HEK293 (cell line): Measurements from ENCODE around the gene RNF145.

Experiments
- CTCF ChIA-PET: fragments of 350-600 bp; formaldehyde crosslinking; extraction: SDS; loops from one replicate; lab custom pipeline; 2021; ENCODE audit warnings: antibody characterized with exemption; lab: Yijun Ruan, JAX
- POLR2A ChIA-PET: fragments of 300-600 bp; formaldehyde crosslinking; extraction: SDS; loops from one replicate; lab custom pipeline; 2020; ENCODE audit warnings: antibody characterized with exemption, inconsistent platforms; lab: Yijun Ruan, JAX
- H3K27ac ChIP-seq: fragments of 200-500 bp; sonication (Bioruptor generic); 2 replicates; pipeline ENCODE4 v1.5.1; 2014; ENCODE audit warnings: low read depth, low read length, control low read depth, inconsistent platforms; ENCODE audit errors: extremely low read depth
- H3K36me3 ChIP-seq, 2 experiments: fragments of 200-500 bp in 1 of 2; sonication (Bioruptor generic) in 1 of 2; 1 replicate in 1 of 2; 2 replicates in 1 of 2; pipeline ENCODE4 v1.5.1; 2014 to 2017; ENCODE audit warnings: inconsistent platforms in 2 of 2, low read length in 2 of 2; ENCODE audit not compliant: control insufficient read depth in 2 of 2, insufficient read depth in 1 of 2
- H3K4me1 ChIP-seq: fragments of 200-500 bp; sonication (Bioruptor generic); 2 replicates; pipeline ENCODE4 v1.5.1; 2014; ENCODE audit warnings: mild to moderate bottlenecking, low read length, inconsistent platforms; ENCODE audit not compliant: control insufficient read depth, insufficient read depth
- H3K4me3 ChIP-seq: 2 replicates; pipeline ENCODE4 v1.5.1; 2011; ENCODE audit warnings: low read depth, mild to moderate bottlenecking, control low read depth, low read length, moderate library complexity
- H3K9me3 ChIP-seq: fragments of 200-500 bp; sonication (Bioruptor generic); 2 replicates; pipeline ENCODE4 v1.5.1; 2014; ENCODE audit warnings: low read depth, low read length, inconsistent platforms; ENCODE audit not compliant: control insufficient read depth, insufficient read depth
- GFI1B ChIP-seq: fragments of 450-650 bp; formaldehyde crosslinking; IDR thresholded peaks from 2 replicates; pipeline ENCODE4 v1.5.1; 2016; ENCODE audit warnings: missing biosample characterization, missing genetic modification characterization
- GLIS2 ChIP-seq: fragments of 450-650 bp; formaldehyde crosslinking; IDR thresholded peaks from 2 replicates; pipeline ENCODE4 v1.5.1; 2016; ENCODE audit warnings: missing biosample characterization, missing genetic modification characterization
- PRDM1 ChIP-seq: fragments of 450-650 bp; formaldehyde crosslinking; IDR thresholded peaks from 2 replicates; pipeline ENCODE4; 2016; ENCODE audit warnings: missing biosample characterization, missing genetic modification characterization
- RBAK ChIP-seq: fragments of 450-650 bp; formaldehyde crosslinking; IDR thresholded peaks from 2 replicates; pipeline ENCODE4 v1.5.1; 2016; ENCODE audit warnings: missing biosample characterization, missing genetic modification characterization
- SCRT2 ChIP-seq: fragments of 450-650 bp; formaldehyde crosslinking; IDR thresholded peaks from 2 replicates; pipeline ENCODE4 v1.5.1; 2016; ENCODE audit warnings: missing biosample characterization, missing genetic modification characterization
- TRIM28 ChIP-seq: IDR thresholded peaks from 2 replicates; pipeline ENCODE4 v1.6.1; 2011; ENCODE audit warnings: low read length, control low read depth, borderline replicate concordance
- ZBTB17 ChIP-seq: fragments of 450-650 bp; formaldehyde crosslinking; IDR thresholded peaks from 2 replicates; pipeline ENCODE4 v1.5.1; 2016; ENCODE audit warnings: missing biosample characterization, missing genetic modification characterization
- ZIC2 ChIP-seq: fragments of 450-650 bp; formaldehyde crosslinking; IDR thresholded peaks from 2 replicates; pipeline ENCODE4 v1.5.1; 2016; ENCODE audit warnings: missing biosample characterization, missing genetic modification characterization
- ZNF121 ChIP-seq: fragments of 450-650 bp; formaldehyde crosslinking; IDR thresholded peaks from 2 replicates; pipeline ENCODE4 v1.5.1; 2016; ENCODE audit warnings: missing biosample characterization, missing genetic modification characterization
- ZNF140 ChIP-seq: fragments of 450-650 bp; formaldehyde crosslinking; IDR thresholded peaks from 2 replicates; pipeline ENCODE4 v1.5.1; 2016; ENCODE audit warnings: missing biosample characterization, missing genetic modification characterization
- ZNF184 ChIP-seq: fragments of 450-650 bp; IDR thresholded peaks from 2 replicates; pipeline ENCODE4 v1.5.1; 2018; ENCODE audit warnings: missing biosample characterization, mild to moderate bottlenecking, missing genetic modification characterization
- ZNF202 ChIP-seq: fragments of 450-650 bp; formaldehyde crosslinking; IDR thresholded peaks from 2 replicates; pipeline ENCODE4 v1.5.1; 2016; ENCODE audit warnings: missing biosample characterization, missing genetic modification characterization, borderline replicate concordance
- ZNF214 ChIP-seq: fragments of 450-650 bp; formaldehyde crosslinking; IDR thresholded peaks from 2 replicates; pipeline ENCODE4 v1.5.1; 2017; ENCODE audit warnings: missing biosample characterization, mild to moderate bottlenecking, missing genetic modification characterization, borderline replicate concordance
- ZNF24 ChIP-seq: fragments of 450-650 bp; formaldehyde crosslinking; IDR thresholded peaks from 2 replicates; pipeline ENCODE4 v1.5.1; 2016; ENCODE audit warnings: missing biosample characterization, missing genetic modification characterization
- ZNF274 ChIP-seq, 2 experiments: fragments of 200-500 bp in 1 of 2; fragments of 450-650 bp in 1 of 2; sonication (Bioruptor generic) in 1 of 2; formaldehyde crosslinking in 1 of 2; IDR thresholded peaks; 2 replicates each; pipeline versions ENCODE4 v1.5.1 to v1.6.1; 2014 to 2016; ENCODE audit warnings: borderline replicate concordance in 1 of 2, inconsistent platforms in 1 of 2, low read length in 1 of 2, missing biosample characterization in 1 of 2, missing genetic modification characterization in 1 of 2
- ZNF324 ChIP-seq: fragments of 450-650 bp; formaldehyde crosslinking; IDR thresholded peaks from 2 replicates; pipeline ENCODE4 v1.5.1; 2016; ENCODE audit warnings: missing biosample characterization, missing genetic modification characterization
- ZNF354C ChIP-seq: fragments of 450-650 bp; formaldehyde crosslinking; IDR thresholded peaks from 2 replicates; pipeline ENCODE4 v1.5.1; 2016; ENCODE audit warnings: missing biosample characterization, missing genetic modification characterization, low read depth, borderline replicate concordance
- ZNF366 ChIP-seq: fragments of 450-650 bp; formaldehyde crosslinking; conservative IDR thresholded peaks from 2 replicates; pipeline ENCODE4 v1.5.1; 2016; ENCODE audit warnings: missing biosample characterization, missing genetic modification characterization
- ZNF394 ChIP-seq: fragments of 450-650 bp; formaldehyde crosslinking; IDR thresholded peaks from 2 replicates; pipeline ENCODE4 v1.5.1; 2016; ENCODE audit warnings: missing biosample characterization, missing genetic modification characterization, mild to moderate bottlenecking, moderate library complexity, borderline replicate concordance
- ZNF426 ChIP-seq: fragments of 450-650 bp; formaldehyde crosslinking; IDR thresholded peaks from 2 replicates; pipeline ENCODE4 v1.5.1; 2017; ENCODE audit warnings: missing biosample characterization, missing genetic modification characterization, mild to moderate bottlenecking, inconsistent platforms, moderate library complexity
- ZNF510 ChIP-seq: fragments of 450-650 bp; formaldehyde crosslinking; IDR thresholded peaks from 2 replicates; pipeline ENCODE4 v1.5.1; 2018; ENCODE audit warnings: mild to moderate bottlenecking, missing genetic modification characterization, missing biosample characterization; ENCODE audit not compliant: insufficient replicate concordance
- ZNF513 ChIP-seq: fragments of 450-650 bp; IDR thresholded peaks from 2 replicates; pipeline ENCODE4 v1.5.1; 2018; ENCODE audit warnings: missing biosample characterization, missing genetic modification characterization
- ZNF571 ChIP-seq: fragments of 450-650 bp; formaldehyde crosslinking; IDR thresholded peaks from 2 replicates; pipeline ENCODE4 v1.5.0; 2017; ENCODE audit warnings: missing biosample characterization, missing genetic modification characterization
- ZNF580 ChIP-seq: fragments of 450-650 bp; formaldehyde crosslinking; IDR thresholded peaks from 2 replicates; pipeline ENCODE4 v1.5.1; 2016; ENCODE audit warnings: missing biosample characterization, missing genetic modification characterization
- ZNF600 ChIP-seq: fragments of 450-650 bp; formaldehyde crosslinking; IDR thresholded peaks from 2 replicates; pipeline ENCODE4 v1.5.1; 2016; ENCODE audit warnings: missing biosample characterization, missing genetic modification characterization
- ZNF621 ChIP-seq: fragments of 450-650 bp; formaldehyde crosslinking; IDR thresholded peaks from 2 replicates; pipeline ENCODE4 v1.5.1; 2017; ENCODE audit warnings: missing biosample characterization, missing genetic modification characterization
- ZNF654 ChIP-seq: fragments of 450-650 bp; formaldehyde crosslinking; IDR thresholded peaks from 2 replicates; pipeline ENCODE4 v1.5.1; 2016; ENCODE audit warnings: low read depth, missing biosample characterization, missing genetic modification characterization
- ZNF660 ChIP-seq: fragments of 450-650 bp; IDR thresholded peaks from 2 replicates; pipeline ENCODE4 v1.5.1; 2018; ENCODE audit warnings: missing biosample characterization, mild to moderate bottlenecking, missing genetic modification characterization
- ZNF692 ChIP-seq: fragments of 450-650 bp; formaldehyde crosslinking; IDR thresholded peaks from 2 replicates; pipeline ENCODE4 v1.5.1; 2016; ENCODE audit warnings: missing biosample characterization, missing genetic modification characterization
- ZNF777 ChIP-seq: fragments of 450-650 bp; formaldehyde crosslinking; IDR thresholded peaks from 2 replicates; pipeline ENCODE4 v1.5.1; 2017; ENCODE audit warnings: missing biosample characterization, missing genetic modification characterization, borderline replicate concordance
- ZNF792 ChIP-seq: fragments of 450-650 bp; formaldehyde crosslinking; IDR thresholded peaks from 2 replicates; pipeline ENCODE4 v1.5.1; 2016; ENCODE audit warnings: missing biosample characterization, missing genetic modification characterization
- ZNF830 ChIP-seq: fragments of 450-650 bp; IDR thresholded peaks from 2 replicates; pipeline ENCODE4 v1.5.0; 2018; ENCODE audit warnings: missing biosample characterization, missing genetic modification characterization, low read depth, mild to moderate bottlenecking, moderate library complexity
- ZSCAN16 ChIP-seq: fragments of 450-650 bp; formaldehyde crosslinking; IDR thresholded peaks from 2 replicates; pipeline ENCODE4 v1.5.1; 2016; ENCODE audit warnings: missing biosample characterization, missing genetic modification characterization

Gene RNF145

GRCh38 chr5:159157552-159157951, 51.8 kb downstream of the RNF145 start (continued):
- TF ChIP-seq ZNF600 (tag by site-specific recombination) (no peak), ZNF621 (no peak), ZNF324 (tag by site-specific recombination) (no peak)

DNA sequence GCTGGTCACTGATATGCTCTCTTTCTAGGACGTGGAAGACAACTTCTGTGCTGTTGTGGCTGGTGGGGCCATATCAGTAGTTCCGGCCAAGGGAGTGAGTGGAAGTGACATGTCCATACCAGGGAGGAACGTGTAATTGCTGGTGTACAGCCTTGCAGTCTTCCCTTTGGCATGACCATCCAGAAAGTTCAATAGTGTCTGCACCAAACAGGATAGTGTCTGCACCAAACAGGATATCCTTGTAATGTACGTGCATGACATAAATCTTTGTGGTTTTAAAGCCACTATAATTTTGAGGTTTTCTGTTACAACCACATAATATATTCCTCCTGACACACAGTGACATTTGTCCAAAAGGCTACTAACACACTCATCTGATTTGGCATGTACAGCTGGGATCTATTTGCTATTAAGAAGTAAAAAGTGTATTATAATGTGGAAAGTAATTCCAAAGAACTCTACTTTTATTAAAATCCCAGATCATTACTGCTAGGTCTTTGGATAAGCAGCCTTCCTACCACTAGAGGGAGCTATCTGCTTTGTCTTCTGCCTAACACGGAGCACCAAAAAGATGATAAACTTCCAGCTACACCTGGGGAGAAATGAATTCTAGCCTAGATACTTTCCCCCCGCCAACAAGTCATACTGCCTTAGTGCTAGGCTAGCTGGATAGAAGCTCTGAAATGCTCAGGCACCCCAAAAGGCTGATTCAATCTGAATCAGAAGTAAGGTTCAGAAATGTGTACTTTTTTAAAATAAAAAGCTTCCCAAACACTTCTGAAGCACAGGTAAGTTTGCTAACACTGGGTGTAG, 52.7 kb downstream of the RNF145 start:
- no peak overlapping the region for H3K4me3 ChIP-seq
- peaks cover 18 to 51% of the 10 kb centered on the region in 2 experiments for H3K36me3 ChIP-seq
- no peaks in the 10 kb centered on the region for H3K9me3 ChIP-seq
- H3K27ac ChIP-seq: no peak overlapping the region
- POLR2A ChIA-PET: interaction anchor here (0.6 to 1.7 kb wide), 6 partner anchors 30 to 831 kb away, joined by 3 to 9 read pairs (median 4); no protein-coding TSS in a partner anchor
- CTCF ChIA-PET: interaction anchor here (0.6 to 4.8 kb wide), 53 partner anchors 9 to 1215 kb away, joined by 3 to 68 read pairs (median 4); no protein-coding TSS in a partner anchor
- no peaks in the 10 kb centered on the region for H3K4me1 ChIP-seq
- no peak for TF ChIP-seq ZSCAN16
- TF ChIP-seq ZNF184: no peak
- no peak for TF ChIP-seq ZNF202 (tag by site-specific recombination)
- no peak for TF ChIP-seq TRIM28
- TF ChIP-seq ZNF654 (tag by site-specific recombination): peak; percentile 93
- no peak for TF ChIP-seq ZNF830 (tag by site-specific recombination)
- no peak for TF ChIP-seq ZNF121 (tag by site-specific recombination)
- 0 out of 2 replicates have a peak, but pooled peaks have one; percentile 19 for TF ChIP-seq ZNF660 (tag by site-specific recombination)
- no peak for TF ChIP-seq ZNF324 (tag by site-specific recombination)
- TF ChIP-seq SCRT2 (tag by site-specific recombination): no peak
- TF ChIP-seq GLIS2 (tag by site-specific recombination): no peak
- no peak for TF ChIP-seq ZNF777 (tag by site-specific recombination)
- no peak for TF ChIP-seq GFI1B (tag by site-specific recombination)
- no peak for TF ChIP-seq ZNF692 (tag by site-specific recombination)
- no peak for TF ChIP-seq ZNF24 (tag by site-specific recombination)
- TF ChIP-seq ZNF274 (IDR thresholded peaks at IDR 0.05; ENCODE audit: low read length): no peak
- no peak for TF ChIP-seq ZNF274 (tag by site-specific recombination; IDR thresholded peaks at IDR 0.05; ENCODE audit: borderline replicate concordance)
- no peak for TF ChIP-seq ZNF140 (tag by site-specific recombination)
- no peak for TF ChIP-seq ZNF792 (tag by site-specific recombination)
- no peak for TF ChIP-seq ZNF366 (tag by site-specific recombination)
- TF ChIP-seq ZIC2 (tag by site-specific recombination): no peak
- TF ChIP-seq ZNF513: no peak
- peak; percentile 66 for TF ChIP-seq PRDM1 (tag by site-specific recombination)
- no peak for TF ChIP-seq ZNF354C (tag by site-specific recombination)
- TF ChIP-seq ZNF510 (tag by site-specific recombination): no peak
- TF ChIP-seq ZNF426 (tag by site-specific recombination): no peak
- no peak for TF ChIP-seq ZNF214 (tag by site-specific recombination)
- 0 out of 2 replicates have a peak, but pooled peaks have one; percentile 26 for TF ChIP-seq ZBTB17 (tag by site-specific recombination)
- no peak for TF ChIP-seq ZNF571 (tag by site-specific recombination)
- no peak for TF ChIP-seq ZNF580 (tag by site-specific recombination)
- TF ChIP-seq RBAK (tag by site-specific recombination): no peak
- TF ChIP-seq ZNF394 (tag by site-specific recombination): no peak
